ENCODE measurements around the gene CCNL2. TPM values are rescaled to one million over a fixed set of nuclear protein-coding genes. Genes with fewer than 3 reads are reported as not detected.
"Not testable (repeated sequence)": the region's sequence is repeated elsewhere in the genome, so short reads cannot be mapped to it uniquely, and the experiment has no call there.

The CCNL2 gene
- 107 TPM for polyA plus RNA-seq (2013, experiment 1 of 2)
- 105 TPM for polyA plus RNA-seq (2013, experiment 2 of 2)

- Histone ChIP-seq H3K4me3 (ENCODE audit: insufficient read depth in 1 of 2, low read depth in 1 of 2, low read length in 2 of 2) (peak within 1 kb of the TSS; percentile 98 to 99), H2AK5ac (ENCODE audit: low read length, severe bottlenecking) (peak within 1 kb of the TSS; percentile 53), H3K4me2 (ENCODE audit: low read length, poor library complexity, severe bottlenecking) (peak within 1 kb of the TSS; percentile 91), H3K14ac (ENCODE audit: low read length in 2 of 2) (peak within 1 kb of the TSS in 1 of 2 experiments; percentile 98), H2BK12ac (ENCODE audit: low read length in 2 of 2) (peak within 1 kb of the TSS in 1 of 2 experiments; percentile 60), H3K18ac (ENCODE audit: low read depth in 1 of 2, low read length in 2 of 2) (peak within 1 kb of the TSS; percentile 98), H2BK15ac (ENCODE audit: low read depth, poor library complexity, severe bottlenecking) (peak within 1 kb of the TSS; percentile 60), H4K8ac (ENCODE audit: low read length) (peak within 1 kb of the TSS; percentile 97), H3K36me3 (ENCODE audit: control insufficient read depth in 1 of 2, insufficient read depth in 2 of 2, low read depth in 1 of 2, low read length in 2 of 2) (peaks cover 62 to 65% of the 10 kb centered on the region in 2 experiments), H2AFZ (ENCODE audit: low read depth, low read length) (peak within 1 kb of the TSS; percentile 36), H3K79me1 (replicated peaks; ENCODE audit: low read length, poor library complexity, severe bottlenecking) (no peaks in the 10 kb centered on the region), H3K9ac (ENCODE audit: low read length) (peak within 1 kb of the TSS; percentile 98), H2BK120ac (ENCODE audit: low read depth, low read length) (peak within 1 kb of the TSS; percentile 93), H3K27ac (ENCODE audit: low read length, poor library complexity, severe bottlenecking) (peak within 1 kb of the TSS; percentile 83), H3K4ac (ENCODE audit: low read depth in 1 of 2, low read length in 2 of 2) (peak within 1 kb of the TSS; percentile 97 to 99), H3K23ac (ENCODE audit: low read length in 2 of 2) (peak within 1 kb of the TSS in 1 of 2 experiments; percentile 89), H4K91ac (ENCODE audit: low read length) (peak within 1 kb of the TSS; percentile 95), H3K4me1 (ENCODE audit: control insufficient read depth, insufficient read depth, low read depth, low read length) (peaks cover 35% of the 10 kb centered on the region), H3K27me3 (ENCODE audit: control insufficient read depth in 1 of 2, insufficient read depth in 1 of 2, low read length in 2 of 2) (no peaks in the 10 kb centered on the region), H3K9me3 (ENCODE audit: control insufficient read depth, low read length) (no peaks in the 10 kb centered on the region), H2BK5ac (ENCODE audit: low read depth, low read length, poor library complexity, severe bottlenecking) (peak within 1 kb of the TSS; percentile 76)
- under 1% methylated on average over 66 of the region's 86 CpGs for WGBS
- DNase-seq, result peak; percentile 98
Measured at GRCh38 chr1:1399187-1399871, at the start of gene CCNL2. Gene CCNL2 (minus strand): TSS chr1:1399335. CDS start chr1:1399306, 29 bp downstream.

GRCh38 chr1:1446631-1447030 lies 47.5 kb upstream of the CCNL2 start:
- H3K14ac ChIP-seq (ENCODE audit: low read length in 2 of 2); H3K18ac ChIP-seq (ENCODE audit: low read depth in 1 of 2, low read length in 2 of 2); H2BK5ac ChIP-seq (ENCODE audit: low read depth, low read length, poor library complexity, severe bottlenecking); H4K8ac ChIP-seq (ENCODE audit: low read length); H2BK12ac ChIP-seq (ENCODE audit: low read length in 2 of 2); H3K36me3 ChIP-seq (ENCODE audit: control insufficient read depth in 1 of 2, insufficient read depth in 2 of 2, low read depth in 1 of 2, low read length in 2 of 2); H3K9ac ChIP-seq (ENCODE audit: low read length); H2BK15ac ChIP-seq (ENCODE audit: low read depth, poor library complexity, severe bottlenecking); H3K9me3 ChIP-seq (ENCODE audit: control insufficient read depth, low read length); H3K23ac ChIP-seq (ENCODE audit: low read length in 2 of 2); H3K4me3 ChIP-seq (ENCODE audit: insufficient read depth in 1 of 2, low read depth in 1 of 2, low read length in 2 of 2); H2AK5ac ChIP-seq (ENCODE audit: low read length, severe bottlenecking); H3K4me1 ChIP-seq (ENCODE audit: control insufficient read depth, insufficient read depth, low read depth, low read length); DNase-seq; H2BK120ac ChIP-seq (ENCODE audit: low read depth, low read length); H3K4me2 ChIP-seq (ENCODE audit: low read length, poor library complexity, severe bottlenecking); H3K4ac ChIP-seq (ENCODE audit: low read depth in 1 of 2, low read length in 2 of 2); H4K91ac ChIP-seq (ENCODE audit: low read length); H3K27ac ChIP-seq (ENCODE audit: low read length, poor library complexity, severe bottlenecking); H3K79me1 ChIP-seq (replicated peaks; ENCODE audit: low read length, poor library complexity, severe bottlenecking); H2AFZ ChIP-seq (ENCODE audit: low read depth, low read length): not testable (repeated sequence)
- H3K27me3 ChIP-seq (ENCODE audit: control insufficient read depth in 1 of 2, insufficient read depth in 1 of 2, low read length in 2 of 2), result peaks cover 0 to 14% of the 10 kb centered on the region in 2 experiments
- WGBS, result 92% methylated on average over 14 of the region's 19 CpGs

GRCh38 chr1:1442069-1442770 lies 43.1 kb upstream of the CCNL2 start:
- H4K91ac ChIP-seq (ENCODE audit: low read length), result no peak overlapping the region
- H3K14ac ChIP-seq (ENCODE audit: low read length in 2 of 2), result no peak overlapping the region
- H2BK5ac ChIP-seq (ENCODE audit: low read depth, low read length, poor library complexity, severe bottlenecking), result no peak overlapping the region
- no peak overlapping the region for H2BK12ac ChIP-seq (ENCODE audit: low read length in 2 of 2)
- no peak overlapping the region for H2BK120ac ChIP-seq (ENCODE audit: low read depth, low read length)
- WGBS, result 95% methylated on average over 32 of the region's 32 CpGs
- H3K4ac ChIP-seq (ENCODE audit: low read depth in 1 of 2, low read length in 2 of 2), result no peak overlapping the region
- H2AK5ac ChIP-seq (ENCODE audit: low read length, severe bottlenecking), result no peak overlapping the region
- H3K4me2 ChIP-seq (ENCODE audit: low read length, poor library complexity, severe bottlenecking), result no peak overlapping the region
- no peak overlapping the region for H3K4me3 ChIP-seq (ENCODE audit: insufficient read depth in 1 of 2, low read depth in 1 of 2, low read length in 2 of 2)
- no peak overlapping the region for H3K27ac ChIP-seq (ENCODE audit: low read length, poor library complexity, severe bottlenecking)
- peaks cover 38% of the 10 kb centered on the region for H3K4me1 ChIP-seq (ENCODE audit: control insufficient read depth, insufficient read depth, low read depth, low read length)
- no peak overlapping the region for H3K18ac ChIP-seq (ENCODE audit: low read depth in 1 of 2, low read length in 2 of 2)
- H3K36me3 ChIP-seq (ENCODE audit: control insufficient read depth in 1 of 2, insufficient read depth in 2 of 2, low read depth in 1 of 2, low read length in 2 of 2), result peaks cover 0 to 41% of the 10 kb centered on the region in 2 experiments
- H3K9ac ChIP-seq (ENCODE audit: low read length), result no peak overlapping the region
- no peak overlapping the region for H3K23ac ChIP-seq (ENCODE audit: low read length in 2 of 2)
- H3K79me1 ChIP-seq (replicated peaks; ENCODE audit: low read length, poor library complexity, severe bottlenecking), result peaks cover 10% of the 10 kb centered on the region
- H2BK15ac ChIP-seq (ENCODE audit: low read depth, poor library complexity, severe bottlenecking), result no peak overlapping the region
- no peak for DNase-seq
- peaks cover 0 to 8% of the 10 kb centered on the region in 2 experiments for H3K27me3 ChIP-seq (ENCODE audit: control insufficient read depth in 1 of 2, insufficient read depth in 1 of 2, low read length in 2 of 2)
- H4K8ac ChIP-seq (ENCODE audit: low read length), result no peak overlapping the region
- no peak overlapping the region for H2AFZ ChIP-seq (ENCODE audit: low read depth, low read length)
- no peaks in the 10 kb centered on the region for H3K9me3 ChIP-seq (ENCODE audit: control insufficient read depth, low read length)

Measured in mesenchymal stem cell (in vitro differentiated cells and primary cell).